8988T (cell line): ENCODE measurements around the gene GHDC.
"Not testable (repeated sequence)": the region's sequence is repeated elsewhere in the genome, so short reads cannot be mapped to it uniquely, and the experiment has no call there.

ENCODE experiments used
- DNase-seq: peaks from one replicate; pipeline ENCODE4 v3.0.0; 2011

Gene GHDC

DNA sequence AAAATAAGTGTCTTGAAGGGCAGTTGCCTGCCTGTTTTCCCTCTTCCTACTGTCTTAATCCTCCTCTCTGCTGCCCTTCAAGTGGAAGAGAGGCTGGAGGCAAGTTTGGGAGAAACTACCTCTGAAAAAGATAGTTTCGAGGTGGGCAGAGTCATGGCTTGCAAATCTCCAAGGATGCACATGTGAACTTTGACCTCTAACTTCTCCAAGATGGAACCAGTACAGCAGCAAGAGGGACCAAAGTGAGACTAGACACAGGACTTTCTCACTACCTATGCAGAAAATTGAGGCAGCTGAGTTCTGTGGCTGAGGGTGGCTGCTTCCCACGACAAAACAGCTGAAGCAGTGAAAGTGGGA is 12.5 kb downstream of the GHDC start:
- no peak for DNase-seq

DNA sequence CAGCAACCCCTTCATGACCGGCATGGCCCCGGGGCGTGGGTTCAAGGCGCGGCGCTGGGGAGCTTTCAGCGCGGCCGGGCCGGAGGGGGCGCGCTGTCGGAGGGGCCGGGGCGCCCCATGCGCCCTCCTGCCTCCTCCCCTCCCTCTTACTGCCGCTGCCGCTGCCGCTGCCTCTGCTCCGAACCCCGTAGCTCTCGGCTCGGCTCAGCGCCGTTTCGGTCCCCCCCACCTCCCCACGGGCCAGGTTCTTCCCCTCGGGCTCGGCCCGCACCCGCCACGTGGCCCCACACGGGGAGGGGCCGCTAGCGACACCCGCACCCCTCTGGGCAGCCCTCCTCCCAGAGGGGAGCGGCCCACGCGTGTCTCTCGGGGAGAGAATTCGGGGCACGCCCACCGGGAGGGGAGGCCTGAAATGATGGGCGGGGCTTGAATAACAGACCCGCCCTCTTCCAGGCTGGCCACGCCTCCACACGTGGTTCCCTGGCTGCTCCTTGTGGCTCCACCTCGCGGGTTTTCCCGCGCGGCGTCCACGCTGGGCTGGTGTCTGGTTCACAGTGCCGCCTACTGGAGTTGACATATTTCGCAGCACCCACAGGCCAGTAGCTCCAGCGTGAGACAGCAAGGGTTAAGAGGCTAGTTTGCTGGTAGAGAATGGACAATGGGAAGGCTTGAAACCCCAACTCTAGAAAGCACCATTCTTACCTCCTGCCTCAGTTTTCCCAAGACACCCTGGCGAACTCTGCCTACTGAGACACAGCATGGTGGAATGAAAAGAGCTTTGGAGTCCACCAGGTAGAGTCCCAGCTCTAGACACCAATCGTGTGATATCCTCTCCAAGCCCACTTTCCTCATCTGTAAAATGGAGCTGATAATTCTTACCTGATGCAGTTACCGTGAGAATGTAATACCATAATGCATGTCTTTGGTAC is 13.1 kb downstream of the GHDC start, which contains the start of gene KCNH4:
Gene KCNH4, minus strand, starts transcription at position 221 of the 929 bp plus-strand sequence. Its CDS starts 197 bp downstream, at position 24.
- DNase-seq: peak; percentile 73

DNA sequence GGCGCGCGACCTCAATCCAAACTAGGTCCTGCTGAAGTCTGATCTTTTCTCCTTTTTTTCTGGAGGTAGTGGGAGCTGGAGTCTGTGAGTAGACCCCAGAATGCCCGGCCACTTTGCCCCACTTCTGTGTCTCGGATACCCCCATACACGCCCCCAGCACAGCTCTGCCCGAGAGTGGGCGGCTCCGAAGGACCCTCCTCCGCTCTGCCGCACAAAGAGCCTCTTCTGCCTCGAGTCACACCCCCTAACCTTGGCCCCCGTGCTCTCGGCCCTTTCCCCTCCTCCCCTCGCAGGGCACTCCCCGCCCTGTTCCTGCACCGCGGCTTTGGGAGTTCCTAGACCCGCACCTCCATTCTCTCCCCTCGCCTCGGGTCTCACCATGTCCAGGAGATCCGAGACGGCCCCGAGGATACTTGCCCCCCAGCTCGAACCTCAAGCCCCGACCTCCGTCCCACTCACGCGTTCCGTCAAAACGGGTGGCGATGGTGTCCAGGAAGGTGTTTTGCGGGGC is 13.8 kb downstream of the GHDC start:
- no peak for DNase-seq

DNA sequence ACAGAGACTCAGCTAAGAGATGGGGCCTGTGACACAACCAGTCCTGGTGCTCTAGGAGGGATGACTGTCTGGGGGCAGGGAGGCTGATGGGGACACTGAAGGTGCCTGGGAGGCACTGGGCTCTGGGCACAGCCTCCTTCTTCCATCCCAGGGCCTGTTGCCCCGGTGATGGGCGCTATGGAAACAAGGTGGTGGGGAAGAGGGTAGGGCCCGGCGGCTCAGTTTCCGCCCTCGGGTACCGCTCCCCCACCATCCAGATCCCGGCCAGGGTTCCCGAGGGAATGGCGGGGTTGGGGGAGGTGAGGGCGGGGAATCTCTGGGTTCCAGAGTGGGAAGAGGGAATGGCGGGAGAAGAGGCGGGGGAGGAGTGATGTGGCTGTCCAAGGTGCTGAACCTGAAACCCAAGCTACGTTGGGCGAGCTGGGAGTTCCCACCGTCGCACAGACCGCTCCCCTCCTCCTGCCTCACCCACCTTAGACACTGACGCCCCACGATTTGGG is 14.3 kb downstream of the GHDC start:
- DNase-seq: no peak

DNA sequence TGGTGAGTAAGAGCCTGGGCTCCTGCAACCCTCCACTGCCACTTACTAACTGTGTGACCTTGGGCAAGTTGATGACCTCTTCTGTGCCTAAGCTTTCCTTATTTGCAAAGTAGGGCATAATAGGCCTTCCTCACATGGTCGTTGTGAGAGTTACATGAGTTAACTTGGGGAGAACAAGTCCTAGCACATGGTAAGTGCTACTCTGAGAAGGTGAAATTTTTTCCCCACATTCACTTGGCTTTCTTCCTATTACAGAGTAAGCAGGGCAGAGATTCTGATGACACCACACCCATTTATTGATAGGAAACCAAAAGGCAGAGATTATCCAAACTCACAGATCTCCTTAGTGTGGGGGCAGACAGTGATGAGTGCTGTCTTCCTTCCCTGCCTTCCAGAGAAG is 15.0 kb downstream of the GHDC start:
- DNase-seq: no peak

DNA sequence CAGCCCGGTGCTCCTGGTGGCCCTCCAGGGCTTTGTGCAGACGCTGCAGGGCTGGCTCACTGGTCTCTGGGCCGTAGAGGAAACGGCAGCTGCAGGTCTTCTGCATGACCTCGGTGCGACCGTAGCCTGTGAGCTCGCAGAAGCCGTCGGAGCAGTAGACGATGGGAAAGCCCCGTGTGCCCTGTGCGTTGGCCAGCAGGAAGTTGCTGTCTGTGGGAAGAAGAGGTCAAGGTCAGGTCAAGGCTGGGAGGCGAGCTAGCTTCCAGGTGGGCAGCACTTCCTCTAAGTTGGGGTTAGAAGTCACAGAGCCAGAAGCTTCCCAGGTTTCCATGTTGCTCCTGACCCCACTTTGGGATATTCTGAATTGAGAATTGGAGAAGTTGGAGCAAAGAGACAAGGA is 15.5 kb downstream of the GHDC start:
- DNase-seq: no peak

DNA sequence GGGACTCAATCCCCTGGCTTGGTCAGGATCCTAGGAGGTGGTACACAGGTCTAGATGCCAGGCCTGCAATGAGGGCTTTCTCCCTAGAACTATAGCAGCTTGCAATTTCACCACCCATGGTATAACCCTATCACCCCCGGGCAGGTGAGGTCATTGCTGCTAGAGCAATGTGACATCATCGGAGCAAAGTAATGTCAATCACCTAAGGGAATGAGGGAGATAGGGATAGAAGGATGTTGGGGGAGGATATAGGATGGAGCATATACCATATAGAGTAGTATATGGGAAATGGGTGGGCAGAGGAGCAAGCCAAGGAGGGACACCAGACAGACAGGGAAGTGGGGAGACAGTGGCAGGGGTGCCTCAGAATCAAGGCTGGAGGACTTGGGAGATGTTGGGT is 16.6 kb downstream of the GHDC start:
- DNase-seq: no peak

DNA sequence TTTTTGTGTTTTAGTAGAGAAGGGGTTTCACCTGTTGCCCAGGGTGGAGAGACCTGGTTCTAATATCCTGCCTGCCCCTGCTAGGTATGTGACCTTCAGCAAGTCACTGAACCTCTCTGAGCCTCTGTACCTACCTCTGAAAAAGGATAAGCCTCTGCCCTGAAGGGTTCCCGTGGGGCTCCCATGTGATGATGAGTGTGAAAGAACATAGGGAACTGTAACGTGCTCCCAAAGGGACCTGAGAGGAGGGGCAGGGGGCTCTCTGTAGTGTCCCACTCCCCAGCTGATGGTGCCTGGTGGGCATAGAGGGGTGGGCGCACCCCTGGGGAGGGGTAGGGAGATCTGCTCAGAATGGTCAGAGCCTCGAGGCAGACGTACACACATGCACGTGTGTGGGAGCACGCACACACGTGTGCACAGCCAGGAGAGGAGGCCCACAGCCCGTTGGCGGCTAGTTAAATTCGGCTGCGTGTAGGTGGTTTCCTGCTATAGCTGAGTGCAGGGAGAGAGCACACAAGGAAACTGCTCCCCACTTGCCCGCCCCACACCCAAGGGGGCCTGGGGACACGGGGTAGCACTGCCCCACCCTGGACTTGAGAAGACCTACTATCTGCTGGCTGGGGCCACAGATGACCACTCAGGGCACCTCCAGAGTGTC is 20.0 kb downstream of the GHDC start:
- DNase-seq: no peak

DNA sequence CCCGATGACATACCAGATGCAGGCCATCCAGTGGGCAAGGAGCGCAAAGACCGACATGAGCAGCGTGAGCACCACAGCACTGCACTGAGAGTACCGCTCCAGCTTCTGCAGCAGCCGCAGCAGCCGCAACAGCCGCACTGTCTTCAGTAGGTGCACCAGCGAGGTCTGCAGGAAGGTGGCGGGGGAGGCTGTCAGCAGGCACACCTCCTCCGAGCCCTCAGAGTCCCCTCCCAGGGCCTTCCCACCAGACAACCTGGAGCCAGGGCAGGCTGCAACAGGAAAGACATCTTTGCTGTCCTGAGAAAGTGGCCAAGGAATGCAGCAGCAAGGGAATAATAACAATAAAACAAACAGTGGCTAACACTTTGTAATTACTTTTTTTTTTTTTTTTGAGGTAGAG is 22.5 kb downstream of the GHDC start:
- no peak for DNase-seq

DNA sequence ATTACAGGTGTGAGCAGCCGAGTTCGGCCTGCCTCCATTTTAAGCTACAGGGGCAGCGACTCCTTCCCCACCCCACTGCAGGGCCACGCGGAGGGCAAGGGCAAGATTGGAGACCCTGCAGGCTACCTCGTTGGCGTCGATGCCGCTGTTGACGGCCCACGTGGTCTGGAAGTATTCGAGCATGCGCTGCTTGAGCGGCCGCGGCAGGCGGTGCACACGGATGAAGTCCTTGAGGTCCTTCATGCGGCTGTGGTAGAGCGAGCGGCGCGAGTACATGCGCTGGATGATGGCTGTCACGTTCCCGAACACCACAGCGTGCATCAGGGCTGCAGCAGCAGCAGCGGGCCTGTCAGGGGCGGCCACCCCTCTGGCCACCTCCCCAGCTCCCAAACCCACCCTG is 24.9 kb downstream of the GHDC start:
- no peak for DNase-seq

DNA sequence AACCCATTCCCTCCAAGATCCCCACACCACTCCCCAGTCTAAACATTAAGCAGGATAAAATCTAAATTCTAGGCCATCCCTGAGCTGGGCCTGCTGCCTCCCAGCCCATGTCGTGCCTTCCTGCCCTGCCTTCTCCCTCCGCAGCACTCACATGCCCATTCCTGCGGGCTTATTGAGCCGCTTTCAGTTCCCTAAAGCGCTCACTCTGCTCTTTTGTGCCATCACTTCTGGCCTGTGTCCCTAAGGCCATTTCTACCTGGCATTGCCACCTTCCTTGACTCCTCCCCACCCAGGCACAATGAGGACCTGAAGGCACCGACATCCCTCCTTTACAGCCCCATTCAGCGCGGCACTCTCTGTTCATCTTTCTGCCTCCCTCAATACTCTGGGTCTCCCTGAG is 26.5 kb downstream of the GHDC start:
- DNase-seq: no peak

DNA sequence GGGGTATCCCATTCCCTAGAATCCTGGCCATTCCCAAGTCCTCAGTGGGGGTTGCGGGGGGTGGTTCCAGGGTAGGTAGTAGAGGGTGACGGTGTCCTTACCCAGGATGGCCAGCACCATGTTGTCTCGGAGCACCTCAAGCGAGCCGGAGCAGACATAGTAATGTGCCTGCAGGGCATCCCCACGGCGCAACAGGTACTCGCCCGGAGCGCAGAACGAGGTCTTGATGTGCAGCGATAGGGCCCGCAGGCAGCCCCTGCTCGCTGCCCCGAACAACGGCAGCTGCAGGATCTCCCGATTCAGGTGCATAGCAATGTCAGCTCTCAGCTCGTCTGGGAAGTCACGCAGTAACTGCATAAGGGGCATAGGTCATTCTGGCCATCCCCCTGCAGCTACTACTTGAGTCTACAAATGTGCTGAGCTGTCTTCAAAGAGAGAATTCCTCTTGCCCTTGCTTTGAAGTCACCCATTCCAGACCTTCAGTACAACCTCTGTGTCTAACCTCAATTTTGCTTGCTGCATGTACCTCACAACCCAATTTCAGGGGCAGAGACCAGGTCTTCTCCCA is 28.0 kb downstream of the GHDC start:
- no peak for DNase-seq

DNA sequence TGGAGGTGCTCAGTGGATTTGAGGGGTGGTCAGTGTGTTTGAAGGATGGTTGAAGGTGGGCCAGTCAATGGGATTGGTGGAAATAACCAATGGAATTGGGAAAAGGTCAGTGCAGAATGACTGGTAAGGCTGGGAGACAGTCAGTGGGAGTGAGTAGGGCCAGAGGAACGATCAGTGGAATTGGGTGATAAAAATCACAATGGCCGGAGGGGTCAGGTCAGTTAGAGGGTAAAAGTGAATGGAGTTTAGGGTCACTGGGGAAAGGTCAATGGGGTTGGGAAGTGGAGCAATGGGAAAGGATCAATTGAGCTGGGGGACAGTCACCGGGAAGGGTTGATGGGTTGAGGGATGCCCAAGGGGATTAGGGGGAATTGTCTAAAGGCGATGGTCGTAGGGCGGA is 28.5 kb downstream of the GHDC start:
- DNase-seq: no peak

DNA sequence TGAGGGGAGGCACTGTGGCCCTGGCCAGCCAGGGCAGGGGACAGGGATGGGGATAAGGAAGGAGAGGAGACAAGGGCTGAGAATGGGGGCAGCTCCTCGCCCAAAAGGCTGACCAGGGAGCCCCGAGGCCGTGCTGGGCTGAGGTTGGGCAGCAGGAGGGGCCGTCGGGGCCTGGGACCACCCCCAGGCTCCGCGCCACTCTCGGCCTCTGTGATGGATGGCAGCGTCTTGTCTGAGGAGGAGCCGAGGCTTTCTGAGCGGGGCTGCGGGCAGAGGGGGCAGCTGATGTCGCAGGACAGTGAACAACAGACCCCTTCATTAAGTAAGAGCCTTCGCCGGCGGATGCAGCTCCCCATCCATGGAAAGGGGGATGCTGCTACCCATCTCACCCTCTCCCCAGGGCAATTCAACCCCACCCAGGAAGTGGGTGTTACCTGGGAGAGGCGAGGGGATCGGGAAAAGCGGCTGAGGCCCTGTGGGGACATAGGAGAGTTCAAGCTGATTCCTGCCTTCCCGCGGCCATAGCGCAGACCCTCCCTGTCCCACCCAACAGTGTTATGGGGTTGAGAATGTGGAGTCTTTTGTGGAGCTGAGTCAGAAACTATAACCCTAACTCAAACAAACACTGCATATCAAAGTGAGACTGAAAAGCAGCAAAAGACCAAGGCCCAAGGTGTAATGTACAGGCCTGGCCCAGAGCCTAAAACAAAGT is 30.4 kb downstream of the GHDC start:
- DNase-seq: no peak

DNA sequence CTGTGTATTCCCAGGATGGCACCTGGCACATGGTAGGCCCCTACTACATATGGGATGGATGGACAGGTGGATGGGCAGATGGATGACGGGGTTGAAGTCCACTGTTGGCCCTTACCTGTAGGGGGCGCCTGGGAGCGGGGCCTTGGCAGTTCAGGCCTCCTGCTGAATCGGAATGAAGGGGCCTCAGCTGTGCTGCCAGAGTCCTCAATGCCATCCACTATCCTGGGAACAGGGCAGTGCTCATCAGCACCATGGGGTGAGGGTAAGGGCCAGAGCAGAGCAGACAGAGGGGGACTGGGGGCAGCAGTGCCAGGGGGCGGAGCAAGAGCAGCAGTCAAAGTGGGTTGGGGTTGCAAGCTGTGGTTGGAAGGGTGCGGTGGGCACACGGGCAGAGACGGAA is 31.2 kb downstream of the GHDC start:
- DNase-seq: no peak

DNA sequence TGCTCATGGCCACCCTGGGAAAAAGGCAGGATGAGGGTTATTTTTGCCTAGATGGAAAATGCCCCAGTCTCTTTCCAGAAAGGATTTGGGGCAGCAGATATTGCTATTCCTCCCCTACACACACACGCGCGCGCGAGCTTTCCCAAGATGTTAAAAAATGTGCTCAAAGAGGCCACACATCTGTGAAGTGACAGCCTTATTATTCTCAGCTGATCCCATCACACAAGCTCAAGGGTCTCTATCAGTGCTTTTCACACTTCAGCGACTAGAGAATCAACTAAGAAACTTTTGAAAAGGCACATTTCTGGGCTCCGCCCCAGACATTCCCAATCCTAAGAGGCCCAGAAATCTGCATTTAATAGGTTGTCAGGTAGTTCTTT is 33.8 kb downstream of the GHDC start:
- DNase-seq: no peak

DNA sequence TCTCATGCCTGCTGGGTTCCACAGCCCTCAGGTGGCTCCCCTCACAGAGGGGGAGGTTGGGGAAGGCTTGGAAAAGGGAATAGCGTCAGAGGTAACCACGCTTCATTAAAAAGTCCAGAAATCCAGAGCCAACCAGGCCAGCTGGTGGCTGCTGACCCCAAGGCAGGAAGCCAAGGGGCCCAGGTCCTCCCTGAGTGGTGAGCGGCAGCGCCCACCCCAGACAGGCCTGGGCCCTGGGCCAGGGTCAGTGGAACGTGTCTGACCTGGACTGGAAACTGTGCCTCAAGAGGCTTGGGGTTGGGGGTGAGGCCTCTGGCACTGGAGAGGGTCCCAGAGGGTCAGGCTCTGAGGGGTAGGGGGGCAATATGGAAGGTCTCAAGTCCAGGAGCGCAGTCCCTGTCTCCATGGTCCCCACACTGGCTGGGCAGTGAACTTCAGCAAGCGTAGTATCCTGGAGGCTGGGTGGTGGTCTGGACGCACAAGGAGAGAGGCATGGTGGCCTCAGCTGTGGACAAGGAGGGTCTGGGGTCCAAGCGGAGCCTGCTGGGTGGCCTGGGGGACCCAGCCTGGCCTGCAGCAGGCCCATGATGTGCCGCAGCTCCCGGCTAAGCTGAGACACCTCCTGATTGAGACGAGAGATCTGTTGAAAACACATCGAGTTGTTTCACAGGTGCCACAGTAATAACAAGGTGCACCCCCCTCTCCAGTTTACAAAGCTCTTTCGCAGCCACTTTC is 34.3 kb downstream of the GHDC start:
- no peak for DNase-seq

DNA sequence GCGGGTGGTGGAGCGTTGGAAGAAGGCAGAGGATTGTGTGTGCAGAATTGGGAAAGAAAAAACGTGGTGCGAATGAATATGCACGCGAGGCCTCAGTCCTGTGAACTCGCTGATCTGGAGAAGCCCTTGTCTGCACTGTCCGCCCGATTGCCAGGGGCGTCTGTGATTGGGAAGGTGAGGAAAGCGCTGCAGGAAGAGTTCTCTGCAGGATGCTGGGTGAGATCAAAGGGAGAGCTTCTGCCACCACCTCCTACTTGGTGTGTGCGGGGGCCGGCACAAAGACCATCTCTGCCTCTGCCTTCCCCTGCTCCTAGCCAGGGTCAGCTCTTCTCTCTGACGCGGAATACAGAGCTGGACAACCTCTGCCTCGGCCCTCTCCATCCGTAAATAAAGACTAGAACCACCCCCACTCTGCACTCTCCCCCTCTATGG is 38.7 kb downstream of the GHDC start:
- DNase-seq: no peak

DNA sequence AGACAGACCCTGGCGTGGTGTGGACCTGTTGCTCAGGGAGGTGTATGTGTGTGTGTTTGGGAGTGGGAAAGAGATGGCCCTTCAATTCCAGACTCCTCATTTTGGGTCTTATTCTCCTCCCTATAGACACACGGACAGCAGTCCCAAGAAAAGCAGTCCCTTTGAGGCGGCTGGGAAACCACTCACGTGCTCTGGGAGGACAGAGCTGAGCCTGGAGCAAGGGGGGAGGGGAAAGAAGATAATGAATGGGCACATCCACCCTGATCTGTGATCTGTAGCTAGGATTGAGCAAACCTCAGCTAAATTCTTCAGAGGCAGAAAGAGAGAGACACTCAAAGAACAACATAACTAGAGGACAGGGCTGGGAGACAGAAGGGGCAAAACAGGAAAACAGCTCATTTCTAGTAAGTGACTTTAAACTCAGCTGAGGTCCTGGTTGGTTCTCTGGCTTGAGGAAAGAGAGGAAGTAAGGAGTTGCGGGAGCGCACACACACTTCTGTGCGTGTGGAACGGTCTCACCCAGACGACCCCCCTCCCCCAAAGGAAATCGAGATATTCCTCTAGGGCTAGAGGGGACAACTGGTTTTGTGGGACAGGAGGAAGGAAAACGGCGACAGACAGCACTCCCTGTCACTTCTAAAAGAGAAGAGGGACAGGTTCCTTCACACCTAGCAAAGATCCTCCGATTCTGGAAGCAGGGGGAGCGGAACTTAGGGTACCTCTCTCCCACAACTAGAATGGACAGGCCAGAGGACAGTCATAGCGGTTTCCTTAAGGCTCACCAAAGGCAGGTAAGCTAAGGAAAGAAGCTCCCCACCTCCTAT is 40.2 kb downstream of the GHDC start:
- no peak for DNase-seq

DNA sequence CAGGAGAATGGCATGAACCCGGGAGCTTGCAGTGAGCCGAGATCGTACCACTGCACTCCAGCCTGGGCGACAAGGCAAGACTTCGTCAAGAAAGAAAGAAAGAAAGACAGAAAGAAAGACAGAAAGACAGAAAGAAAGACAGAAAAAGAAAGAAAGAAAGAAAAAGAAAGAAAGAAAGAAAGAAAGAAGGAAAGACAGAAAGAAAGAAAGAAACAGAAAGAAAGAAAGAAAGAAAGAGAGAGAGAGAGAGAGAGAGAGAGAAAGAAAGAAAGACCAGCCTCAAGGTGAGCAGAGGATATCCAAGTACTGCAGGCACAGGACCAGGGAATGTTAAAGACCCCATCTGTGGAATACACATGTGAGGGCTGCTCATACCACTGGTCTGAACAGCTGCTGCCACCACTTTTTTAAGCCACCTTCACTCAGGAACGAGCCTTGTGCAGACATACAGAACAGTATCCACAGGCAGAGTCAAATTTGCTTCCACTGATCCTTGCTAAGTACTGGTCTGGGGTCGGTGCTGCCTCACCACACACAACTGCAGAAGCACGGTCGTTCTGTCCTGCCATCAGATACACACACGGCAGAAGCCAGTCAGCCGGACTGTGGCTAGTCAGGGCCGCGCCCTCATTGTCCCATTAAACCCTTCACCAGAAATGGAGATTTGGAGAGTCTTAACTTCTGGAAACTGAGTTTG is 47.2 kb downstream of the GHDC start:
- no peak for DNase-seq

DNA sequence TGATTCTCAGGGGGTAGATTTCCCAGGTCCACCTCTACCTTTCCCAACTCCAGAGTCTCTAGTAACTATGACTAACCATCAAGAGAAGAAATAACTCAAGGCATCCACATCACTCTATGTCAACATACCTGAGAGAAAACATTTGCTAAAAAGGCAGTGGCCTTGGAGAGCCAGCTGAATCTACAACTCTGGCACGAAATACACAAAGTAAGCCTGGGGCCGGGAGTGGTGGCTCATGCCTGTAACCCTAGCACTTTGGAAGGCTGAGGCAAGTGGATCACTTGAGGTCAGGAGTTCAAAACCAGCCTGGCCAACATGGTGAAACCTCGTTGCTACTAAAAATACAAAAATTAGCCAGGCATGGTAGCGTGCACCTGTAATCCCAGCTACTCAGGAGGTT is 51.2 kb downstream of the GHDC start:
- DNase-seq: not testable (repeated sequence)
